GF-D8 (cell line): ENCODE data around the gene PRSS8.
"Not testable (repeated sequence)": the region's sequence is repeated elsewhere in the genome, so short reads cannot be mapped to it uniquely, and the experiment has no call there.

Experiments used
- DNase-seq: peaks from one replicate; lab custom pipeline; 2025; lab: John Stamatoyannopoulos, UW

PRSS8 gene

DNA sequence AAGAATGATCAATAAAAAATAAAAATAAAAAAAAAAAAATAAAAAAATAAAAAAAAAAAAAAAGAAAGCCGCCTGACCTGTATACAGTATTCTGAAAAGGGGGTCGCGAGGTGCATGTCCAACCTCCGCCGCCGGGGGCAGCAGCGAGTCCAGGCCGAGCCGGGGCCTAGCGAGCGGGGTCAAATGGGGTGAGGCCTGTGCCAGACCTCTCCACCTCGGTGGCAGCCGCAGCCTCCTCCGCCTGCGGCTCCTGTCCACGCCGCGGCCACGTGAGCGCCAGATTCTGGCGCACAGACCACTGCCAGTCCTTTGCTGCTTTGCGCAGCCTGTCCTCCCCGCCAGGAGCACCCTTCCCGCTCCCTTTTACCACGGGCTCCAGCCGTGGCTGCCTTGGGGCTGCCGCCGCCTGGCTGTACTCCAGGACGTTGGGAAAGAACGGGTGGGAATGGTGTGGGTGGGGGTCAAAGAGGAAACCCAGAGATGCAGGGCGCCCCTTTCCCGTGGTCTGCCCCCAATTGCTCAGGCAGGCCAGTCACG, 29.8 kb downstream of the PRSS8 start:
- peak; percentile 78 for DNase-seq

DNA sequence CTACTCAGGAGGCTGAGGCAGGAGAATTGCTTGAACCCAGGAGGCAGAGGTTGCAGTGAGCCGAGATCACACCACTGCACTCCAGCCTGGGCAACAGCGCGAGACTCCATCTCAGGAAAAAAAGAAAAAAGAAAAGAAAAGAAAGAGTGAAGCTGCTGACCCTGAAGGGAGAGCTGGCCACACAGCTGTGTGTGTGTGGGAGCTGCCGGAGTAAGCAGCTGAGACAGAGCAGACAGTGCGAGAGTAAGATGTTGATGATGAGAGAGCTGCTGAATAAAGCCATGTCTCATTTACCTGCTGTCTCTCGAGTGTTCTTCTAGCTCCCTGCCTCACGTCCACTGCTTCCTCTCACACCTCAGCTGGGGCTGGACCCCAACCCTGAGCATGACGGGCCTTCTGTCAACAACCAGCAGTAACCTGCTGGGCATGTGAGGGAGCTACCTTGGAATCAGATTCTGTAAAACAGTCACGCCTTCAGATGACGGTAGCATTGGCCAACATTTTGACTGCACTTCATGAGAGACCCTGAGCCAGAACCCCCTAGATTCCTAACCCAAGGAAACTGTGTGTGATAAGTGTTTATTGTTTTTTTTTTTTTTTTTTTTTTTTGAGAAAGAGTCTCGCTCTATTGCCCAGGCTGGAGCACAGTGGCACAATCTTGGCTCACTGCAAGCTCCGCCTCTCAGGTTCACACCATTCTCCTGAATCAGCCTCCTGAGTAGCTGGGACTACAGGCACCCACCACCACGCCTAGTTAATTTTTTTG, 34.5 kb downstream of the PRSS8 start:
- not testable (repeated sequence) for DNase-seq

DNA sequence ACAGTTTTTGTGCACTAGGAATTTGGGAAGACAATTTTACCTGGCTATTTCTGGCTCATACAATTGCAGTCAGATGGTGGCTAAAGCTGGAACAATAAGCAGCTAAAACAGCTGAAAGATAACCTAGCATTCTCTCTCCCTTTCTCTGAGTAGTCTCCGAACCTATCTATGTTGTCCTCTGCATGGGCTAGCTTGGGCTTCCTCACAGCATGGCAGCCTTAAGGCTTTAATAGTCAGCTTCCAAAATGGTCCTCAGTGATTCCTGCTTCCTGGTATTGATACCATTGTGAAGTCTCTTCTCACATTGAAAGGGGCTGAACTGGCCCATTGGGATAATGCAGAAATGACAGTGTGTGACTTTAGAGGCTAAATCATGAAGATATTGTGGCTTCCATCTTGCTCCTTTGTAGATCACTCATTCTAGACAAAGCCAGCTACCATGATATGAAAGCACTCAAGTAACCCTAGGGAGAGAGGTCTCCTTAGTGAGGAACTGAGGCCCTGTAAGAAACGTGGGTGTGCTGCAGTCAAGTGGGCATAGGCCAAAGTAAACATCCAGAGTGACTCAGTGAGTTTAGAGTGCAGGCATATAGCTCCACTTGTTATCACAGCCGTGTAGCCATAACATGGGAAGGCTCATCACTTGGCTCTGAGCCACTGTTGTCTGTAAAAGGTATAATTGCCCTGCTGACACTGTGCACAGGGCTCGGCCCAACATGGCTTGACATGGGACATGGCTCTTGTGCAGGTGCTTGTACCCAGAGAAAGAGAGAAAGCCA, 35.5 kb downstream of the PRSS8 start:
- DNase-seq = no peak

DNA sequence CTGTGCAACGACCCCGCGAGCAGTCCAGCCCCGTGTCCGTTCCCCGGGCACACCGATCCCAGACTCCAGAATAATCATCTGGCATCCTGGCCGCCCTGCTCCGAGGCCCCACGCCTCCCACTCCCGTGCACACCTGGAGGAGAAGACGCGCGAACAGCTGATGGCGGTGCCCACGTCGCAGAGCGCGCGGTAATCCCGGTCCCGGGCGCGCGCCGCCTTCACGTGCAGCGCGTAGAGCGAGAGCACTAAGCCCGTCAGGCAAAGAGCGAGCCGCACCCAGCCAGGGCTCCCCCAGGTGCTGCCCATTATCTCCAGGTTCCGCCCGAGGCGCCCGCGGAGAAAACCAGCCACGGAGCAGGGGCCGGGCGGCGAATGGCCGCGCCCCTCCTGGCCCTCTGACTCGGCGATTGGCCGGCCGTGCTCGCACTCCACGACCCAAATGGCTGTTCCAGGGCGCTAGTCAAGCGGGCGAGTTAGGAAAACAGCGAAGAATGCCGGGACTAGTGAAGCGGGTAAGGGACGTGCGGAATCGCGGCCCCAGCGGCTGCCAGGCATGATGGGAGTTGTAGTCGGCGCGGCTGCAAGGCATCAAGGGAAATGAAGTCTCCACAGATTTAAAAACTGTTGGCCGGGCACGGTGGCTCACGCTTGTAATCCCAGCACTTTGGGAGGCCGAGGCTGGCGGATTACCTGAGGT, 41.0 kb downstream of the PRSS8 start, which contains the start of gene VKORC1:
Gene VKORC1, minus strand, starts transcription at position 374 of the 697 bp plus-strand sequence. Its CDS starts 68 bp downstream, at position 306.
- peak; percentile 92 for DNase-seq

DNA sequence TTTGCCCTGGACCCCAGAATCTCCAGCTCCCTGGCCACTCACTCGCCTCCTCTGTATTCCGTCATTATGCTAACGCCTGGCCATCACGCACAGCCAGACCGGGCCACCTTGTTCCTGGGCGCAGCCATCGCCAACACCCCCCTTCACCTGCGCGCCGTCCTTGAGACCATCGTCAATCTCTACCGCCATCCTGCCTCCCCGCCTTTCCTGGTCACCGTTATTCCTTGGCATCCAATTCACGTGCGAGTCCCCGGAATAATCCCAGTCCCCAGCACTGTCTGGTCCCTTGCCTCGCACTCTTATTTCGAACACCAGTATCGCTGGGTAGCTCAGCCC, 41.5 kb downstream of the PRSS8 start:
- no peak for DNase-seq

DNA sequence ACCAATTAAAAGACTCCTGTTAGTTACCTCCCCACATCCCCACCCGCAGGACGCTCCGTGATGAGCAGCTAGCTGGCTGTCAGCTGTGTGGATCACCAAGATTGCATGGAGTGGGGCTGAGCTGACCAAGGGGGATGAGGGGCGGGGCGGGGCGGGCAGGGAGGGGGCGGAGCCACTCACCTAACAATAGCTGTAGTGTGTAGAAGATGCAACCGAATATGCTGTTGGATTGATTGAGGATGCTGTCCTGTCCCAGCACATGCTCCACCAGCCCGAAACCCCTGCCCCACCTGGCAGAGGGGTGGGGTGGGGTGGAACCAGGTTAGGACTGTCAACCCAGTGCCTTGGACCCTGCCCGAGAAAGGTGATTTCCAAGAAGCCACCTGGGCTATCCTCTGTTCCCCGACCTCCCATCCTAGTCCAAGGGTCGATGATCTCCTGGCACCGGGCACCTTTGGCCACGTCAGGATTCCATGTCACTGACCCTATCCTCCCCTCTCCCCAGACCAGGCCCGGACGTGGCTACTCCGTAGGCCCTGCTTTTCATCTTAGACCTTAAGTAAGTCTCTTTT, 42.3 kb downstream of the PRSS8 start:
- DNase-seq = no peak

DNA sequence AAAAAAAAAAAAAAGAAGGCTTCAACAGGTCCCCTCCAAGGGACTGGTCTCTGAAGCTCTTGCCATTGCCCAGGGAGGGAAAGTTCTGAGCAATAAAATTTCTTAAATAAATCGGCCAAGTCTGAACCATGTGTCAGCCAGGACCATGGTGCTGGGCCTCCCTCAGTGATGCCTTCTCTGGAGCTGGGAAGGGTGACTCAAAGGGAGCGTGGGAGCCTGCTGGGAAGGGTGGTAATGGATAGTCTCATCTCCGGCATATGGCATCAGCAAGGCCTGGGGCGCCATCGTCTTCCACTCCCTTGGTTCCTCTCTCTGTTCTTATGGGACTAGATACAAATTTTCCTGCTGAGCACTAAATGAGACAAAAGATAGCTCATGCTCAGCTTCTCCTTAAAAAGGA, 43.2 kb downstream of the PRSS8 start:
- no peak for DNase-seq

DNA sequence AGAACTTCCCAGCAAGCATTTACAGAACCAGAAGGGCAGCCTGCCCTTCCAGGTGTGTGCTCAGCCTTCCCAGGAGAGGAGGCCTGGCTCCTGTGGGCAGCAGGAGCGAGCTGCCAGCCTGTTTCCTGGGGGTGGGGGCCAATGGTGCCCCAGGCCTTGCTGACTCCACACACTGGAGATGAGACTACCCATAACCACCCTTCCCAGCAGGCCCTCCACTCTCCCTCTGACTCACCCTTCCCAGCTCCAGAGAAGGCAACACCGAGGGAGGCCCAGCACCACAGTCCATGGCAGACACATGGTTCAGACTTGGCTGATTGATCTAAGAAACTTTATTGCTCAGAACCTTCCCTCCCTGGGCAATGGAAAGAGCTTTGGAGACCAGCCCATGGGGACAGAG, 45.0 kb downstream of the PRSS8 start:
- DNase-seq = no peak

DNA sequence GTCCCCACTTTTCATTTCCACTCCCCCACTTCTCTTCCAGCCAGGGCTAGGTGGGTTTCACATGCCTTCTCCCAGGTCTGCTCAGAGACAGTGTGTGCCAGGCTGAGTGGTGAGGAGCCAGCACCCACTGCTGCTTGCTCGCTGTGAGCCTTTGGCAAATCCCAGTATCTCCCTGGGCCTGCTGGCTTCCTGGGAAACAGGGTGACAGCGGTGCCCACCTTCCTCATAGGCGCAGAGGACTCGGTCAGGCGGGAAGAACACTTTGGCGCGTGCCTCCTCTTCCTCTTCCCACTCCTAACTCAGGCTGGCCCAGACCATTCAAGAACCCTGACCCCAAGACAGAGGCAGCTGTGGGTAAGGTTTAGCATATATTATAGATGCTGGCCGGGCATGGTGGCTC, 46.3 kb downstream of the PRSS8 start:
- no peak for DNase-seq

DNA sequence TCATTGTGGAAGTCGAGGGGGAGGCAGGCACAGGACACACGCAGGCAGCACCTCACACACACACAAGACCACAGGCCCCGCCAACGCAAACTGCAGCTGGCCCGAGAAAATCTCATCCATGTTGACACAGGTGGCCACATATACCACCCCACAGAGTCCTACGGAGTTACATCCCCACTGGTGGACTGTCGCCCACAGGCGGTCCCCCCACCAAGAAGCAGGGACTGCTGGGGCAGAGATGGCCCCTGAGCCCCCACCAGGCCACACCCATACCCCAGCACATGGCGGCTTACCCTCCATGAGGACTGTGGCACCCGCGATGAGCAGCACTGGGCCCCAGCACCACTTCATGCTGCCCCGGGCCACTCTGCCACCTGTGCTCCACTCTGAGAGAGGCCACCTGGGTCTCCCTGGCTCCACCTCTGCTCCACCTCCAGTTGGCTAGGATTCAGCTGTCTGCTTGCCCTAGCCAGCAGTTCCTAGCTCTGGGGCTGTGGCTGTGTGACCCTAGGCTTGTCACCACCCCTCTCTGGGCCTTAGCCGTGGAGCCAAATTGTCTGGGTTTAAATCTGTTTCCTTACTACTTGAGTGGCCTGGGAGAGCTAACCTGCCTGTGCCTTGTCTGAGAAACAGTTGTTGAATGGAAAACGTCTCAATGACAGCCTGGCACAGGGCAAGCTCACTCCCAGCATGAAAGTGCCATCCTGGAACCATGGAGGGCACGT, 46.9 kb downstream of the PRSS8 start, which contains the start of gene PRSS53:
Gene PRSS53, minus strand, starts transcription at position 485 of the 725 bp plus-strand sequence. Its CDS starts 134 bp downstream, at position 351.
- no peak for DNase-seq

DNA sequence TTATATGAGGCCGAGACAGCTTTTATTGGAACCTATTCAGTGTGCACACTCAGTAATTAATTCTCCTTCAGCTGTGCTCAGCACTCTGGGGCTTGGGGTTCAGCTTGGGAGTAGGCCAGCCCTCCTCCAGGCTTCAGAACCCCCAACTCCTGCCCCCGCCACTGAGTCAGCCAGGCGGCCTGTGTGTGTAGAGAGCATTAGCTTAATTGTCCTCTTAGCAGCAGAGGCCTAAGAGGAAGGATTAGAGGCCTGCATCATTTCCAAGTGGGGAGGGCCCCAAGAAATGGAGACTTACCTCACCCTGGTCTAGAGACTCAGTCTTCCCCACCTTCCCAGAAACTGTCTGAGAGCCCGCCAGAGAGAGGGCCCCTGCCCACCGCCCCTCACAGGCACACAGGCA, 47.6 kb downstream of the PRSS8 start:
- no peak for DNase-seq

DNA sequence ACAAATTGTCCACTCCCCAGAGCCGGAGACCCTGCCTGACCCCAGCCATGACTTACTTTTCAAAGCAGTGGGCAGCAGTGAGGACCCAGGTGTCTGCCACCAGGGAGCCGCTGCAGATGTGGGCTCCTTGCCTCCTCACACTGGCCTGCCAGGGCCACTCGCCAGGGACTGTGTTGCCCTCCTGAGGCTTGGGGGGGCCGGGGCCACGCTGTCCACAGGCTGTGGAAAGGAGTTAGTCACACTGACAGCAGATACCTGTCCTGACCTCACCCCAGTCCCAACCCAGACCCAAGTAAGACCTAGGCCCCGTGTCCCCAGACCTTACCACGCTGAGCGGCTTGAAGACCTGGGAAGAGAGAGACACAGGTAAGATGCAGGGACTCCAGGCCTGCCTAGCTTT, 48.0 kb downstream of the PRSS8 start:
- no peak for DNase-seq

DNA sequence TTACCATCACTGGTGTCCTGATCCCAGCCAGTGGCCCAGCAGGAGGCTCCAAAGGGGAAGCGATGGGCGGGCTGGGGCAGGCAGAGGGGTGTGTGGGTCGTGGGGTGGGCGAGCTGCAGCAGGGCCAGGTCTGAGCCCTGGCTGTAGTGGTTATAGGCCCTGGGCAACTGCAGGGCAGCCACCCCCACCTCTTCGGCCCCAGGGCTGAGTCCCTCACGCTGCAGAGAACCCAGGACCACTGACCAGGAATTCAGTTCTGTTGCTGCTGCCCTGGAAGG, 49.0 kb downstream of the PRSS8 start:
- DNase-seq = no peak

DNA sequence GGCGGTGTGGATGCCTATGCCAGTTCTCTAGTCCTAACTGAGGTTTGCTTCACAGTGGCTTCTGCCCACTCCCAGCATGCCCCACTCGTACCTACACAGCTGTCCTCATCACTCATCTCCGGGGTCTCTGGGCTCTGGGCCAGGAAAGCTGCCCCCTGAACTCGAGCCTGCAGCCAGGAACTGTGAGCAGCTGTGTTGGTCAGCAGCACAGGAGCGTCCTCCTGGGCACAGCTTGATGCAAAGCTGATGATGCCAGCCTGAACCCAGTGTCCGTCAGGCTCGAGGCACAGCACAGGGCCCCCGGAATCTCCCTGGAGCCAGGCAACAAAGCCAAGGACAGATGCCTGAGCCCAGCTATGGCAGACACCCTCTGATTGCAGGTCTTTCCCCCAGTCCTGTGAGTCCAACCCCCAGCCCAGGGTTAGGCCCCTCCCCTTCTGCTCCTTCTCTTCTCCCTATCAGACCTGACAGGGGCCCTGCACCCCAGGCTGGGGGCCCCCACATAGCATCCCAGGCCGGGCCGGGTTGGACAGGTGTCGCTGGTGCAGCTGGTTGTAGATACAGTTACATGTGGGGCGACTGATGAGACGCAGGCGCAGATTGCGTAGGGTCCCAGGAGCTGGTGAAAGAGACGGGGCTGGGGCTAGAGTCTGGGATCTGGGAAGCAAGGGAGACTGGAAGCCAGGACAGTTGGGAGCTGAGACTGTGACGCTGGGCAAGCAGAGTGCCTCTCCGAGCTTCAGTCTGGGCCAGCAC, 49.5 kb downstream of the PRSS8 start:
- no peak for DNase-seq

DNA sequence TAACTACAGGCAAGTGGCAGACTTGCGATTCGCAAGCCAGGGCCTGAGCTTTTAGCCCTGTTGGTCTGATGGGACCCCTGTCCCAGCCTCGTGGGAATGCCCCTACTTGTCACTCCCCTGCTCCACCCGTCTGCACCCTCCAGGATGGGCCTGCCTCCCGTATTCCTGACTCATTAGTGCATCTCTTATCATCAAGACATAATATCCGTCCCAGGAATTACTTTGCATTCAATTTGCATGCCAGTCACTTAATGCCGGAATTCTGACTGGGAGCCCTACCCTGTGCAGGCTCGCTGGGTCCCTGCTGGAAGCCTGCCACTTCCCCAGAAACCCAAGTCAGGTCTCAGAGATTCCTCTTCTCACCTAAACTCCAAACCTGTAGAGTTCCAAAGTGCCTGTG, 50.1 kb downstream of the PRSS8 start:
- DNase-seq = no peak

DNA sequence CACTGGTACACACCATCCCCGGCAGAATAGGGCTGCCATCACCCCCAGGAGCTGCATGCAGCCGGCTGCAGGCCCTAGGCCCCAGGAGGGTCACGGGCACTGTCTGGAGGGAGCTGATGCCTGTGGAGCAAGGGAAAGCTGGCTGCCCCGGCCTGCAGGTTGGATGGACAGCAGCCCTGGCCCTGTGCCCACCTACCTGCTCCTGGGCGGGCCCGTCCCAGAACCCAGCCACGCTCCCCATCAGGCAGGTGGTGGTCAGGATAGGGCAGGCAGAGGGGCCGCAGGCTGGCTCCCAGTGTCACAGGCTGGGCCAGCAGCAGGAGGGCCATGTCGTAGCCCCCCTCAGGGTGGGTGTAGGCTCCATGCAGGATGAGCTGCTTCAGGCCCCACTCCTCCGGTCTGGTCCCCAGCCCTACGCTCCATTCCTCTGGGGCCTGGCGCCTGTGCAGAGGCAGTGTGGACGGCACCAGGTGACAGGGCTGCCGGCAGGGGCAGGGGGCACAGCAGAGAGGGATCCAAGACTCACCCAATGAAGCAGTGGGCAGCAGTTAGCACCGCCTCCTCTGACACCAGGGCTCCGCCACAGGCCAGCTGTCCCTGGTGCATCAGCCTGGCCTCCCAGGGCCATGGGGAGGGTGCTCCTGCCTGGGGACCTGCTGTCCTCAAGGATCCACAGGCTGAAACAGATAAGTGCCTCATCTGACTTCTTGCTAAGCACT, 50.8 kb downstream of the PRSS8 start:
- no peak for DNase-seq

DNA sequence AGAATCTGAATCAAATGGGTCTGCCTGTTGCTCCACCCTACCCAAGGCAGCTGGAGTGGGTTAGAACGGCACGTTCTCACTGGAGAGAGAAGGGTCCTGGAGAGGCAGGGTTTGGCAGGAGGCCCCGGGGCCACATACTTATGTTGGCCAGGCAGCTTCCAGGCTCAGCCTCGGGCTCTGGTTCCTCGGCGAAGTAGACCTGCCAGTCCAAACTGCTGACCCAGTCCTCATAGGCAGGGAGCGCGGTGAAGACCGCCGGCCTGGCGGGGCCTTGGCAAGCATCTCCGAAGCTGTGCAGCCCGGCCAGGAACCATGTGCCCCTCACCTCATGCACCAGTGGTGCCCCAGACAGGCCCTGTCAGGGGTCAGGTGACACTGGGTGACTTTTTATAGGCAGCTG, 51.5 kb downstream of the PRSS8 start:
- no peak for DNase-seq

DNA sequence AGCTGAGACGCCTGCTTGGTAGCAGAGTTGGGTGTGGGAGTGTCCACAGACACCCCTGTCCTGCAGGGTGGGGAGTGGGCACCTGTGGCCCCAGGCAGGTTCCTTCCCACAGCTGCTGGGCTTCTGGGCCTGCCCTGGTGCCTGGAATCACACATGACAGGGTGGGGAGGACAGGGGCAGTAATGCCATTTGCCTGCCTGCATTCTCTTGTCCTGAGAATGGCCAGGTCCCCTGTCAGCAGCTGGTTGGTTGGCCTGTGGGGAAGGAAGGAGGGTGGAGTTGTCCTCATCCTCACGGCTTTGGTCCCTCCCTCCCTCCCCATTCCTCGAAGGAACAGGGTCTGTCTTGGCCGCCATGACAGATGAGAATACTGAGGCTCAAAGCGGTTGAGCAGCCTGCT, 52.0 kb downstream of the PRSS8 start:
- no peak for DNase-seq

DNA sequence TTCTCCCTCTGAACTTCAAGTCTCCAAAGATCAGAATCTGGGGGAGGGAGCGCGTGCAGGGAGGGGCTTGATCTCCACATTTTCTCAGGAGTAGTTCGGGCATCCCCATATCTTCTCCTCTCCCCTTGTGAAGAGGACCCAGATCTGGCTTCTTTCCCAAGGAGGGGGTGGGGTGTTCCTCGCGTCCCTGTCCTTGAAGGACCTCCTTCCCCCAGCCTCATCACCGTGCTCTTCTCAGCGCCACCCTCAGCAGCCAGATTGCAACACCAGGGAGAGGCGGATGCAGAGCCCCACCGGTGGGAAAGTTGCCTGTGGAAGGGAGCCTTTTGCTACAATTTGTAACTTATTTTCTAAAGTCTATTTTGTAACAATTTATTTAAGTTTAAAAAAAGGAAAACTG, 52.4 kb downstream of the PRSS8 start:
- no peak for DNase-seq

DNA sequence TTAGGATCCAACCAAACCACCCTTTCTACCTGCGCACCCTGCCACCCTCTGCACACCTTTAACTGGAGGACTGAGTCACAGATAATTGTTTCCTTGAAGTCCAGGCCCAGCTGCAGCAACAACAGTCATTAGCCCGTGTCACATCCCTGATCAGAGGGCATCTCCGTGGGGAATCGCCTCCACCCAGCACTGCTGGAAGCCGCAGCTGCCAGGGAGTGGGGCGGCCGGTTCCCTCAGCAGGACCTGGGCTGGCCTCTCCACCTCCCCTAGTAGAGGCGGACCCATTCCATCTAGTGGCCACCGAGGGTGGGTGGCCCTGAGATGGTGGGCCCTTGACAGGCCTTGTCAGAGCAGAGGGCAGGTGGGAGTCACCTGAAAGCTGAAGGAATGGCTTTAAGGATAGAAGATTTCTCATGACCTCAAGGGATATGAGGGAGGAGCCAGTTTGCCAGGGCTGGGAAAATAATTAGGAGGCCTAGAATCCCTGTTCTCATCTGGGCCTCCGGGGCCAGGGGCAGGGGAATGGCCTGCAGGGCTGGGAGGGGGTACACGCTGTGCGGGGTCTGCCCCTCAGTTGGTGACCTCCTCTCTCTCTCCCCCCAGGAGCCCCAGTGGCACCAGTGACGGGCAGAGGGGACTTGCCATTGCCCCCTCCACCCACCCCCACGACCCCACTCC, 53.0 kb downstream of the PRSS8 start:
- DNase-seq = no peak
